A549 (cell line): ENCODE data around the gene KCND3. TPM values are rescaled to one million over a fixed set of nuclear protein-coding genes. Genes with fewer than 3 reads are reported as not detected.

Experiments
- ATAC-seq, 2 experiments: fragments of 200-7000 bp in 1 of 2; fragments of >200 bp in 1 of 2; cut with Nextera tagmentation in 1 of 2; cut with Tn5 transposase in 1 of 2; 3 replicates each; pipeline versions ENCODE4 v1.8.0 to v1.9.1; 2018 to 2020; ENCODE audit warnings: mild to moderate bottlenecking in 1 of 2, moderate library complexity in 1 of 2
- CTCF ChIA-PET: fragments of 300-600 bp; sonication (Branson Sonifier 250); formaldehyde crosslinking; extraction: SDS; loops from one replicate; lab custom pipeline; 2021; ENCODE audit warnings: antibody characterized with exemption, inconsistent platforms; lab: Yijun Ruan, JAX
- POLR2A ChIA-PET: fragments of 350-600 bp; formaldehyde crosslinking; extraction: SDS; loops from one replicate; lab custom pipeline; 2021; ENCODE audit warnings: antibody characterized with exemption, inconsistent platforms; lab: Yijun Ruan, JAX
- DNase-seq, 2 experiments: peaks; one replicate each; pipeline versions ENCODE4 v3.0.0 to v3.0.0-alpha.2; 2011 to 2016; ENCODE audit warnings: low read depth in 1 of 2, low spot score in 1 of 2
- FAIRE-seq: peaks from 2 replicates; lab custom pipeline; 2011; peaks lifted over from hg19 to GRCh38; lab: Jason Lieb, UNC
- H3K27ac ChIP-seq, 2 experiments: fragments of >200 bp; sonication (Bioruptor Twin); formaldehyde crosslinking; 3 replicates each; pipeline ENCODE4 v1.5.1; 2016 to 2017
- H3K4me1 ChIP-seq: fragments of >200 bp; sonication (Bioruptor Twin); formaldehyde crosslinking; 3 replicates; pipeline ENCODE4 v1.6.1; 2016
- H3K4me2 ChIP-seq: fragments of >200 bp; sonication (Bioruptor Twin); formaldehyde crosslinking; 3 replicates; pipeline ENCODE4 v1.6.1; 2016
- H3K4me3 ChIP-seq: fragments of >200 bp; sonication (Bioruptor Twin); formaldehyde crosslinking; 3 replicates; pipeline ENCODE4 v1.5.1; 2016
- H3K9me3 ChIP-seq: fragments of >200 bp; sonication (Bioruptor Twin); formaldehyde crosslinking; 3 replicates; pipeline ENCODE4 v1.6.1; 2016
- CBX2 ChIP-seq: fragments of 200-600 bp; sonication (generic); IDR thresholded peaks from 2 replicates; pipeline ENCODE4 v1.6.1; 2016; ENCODE audit warnings: low read depth, mild to moderate bottlenecking, borderline replicate concordance
- CEBPB ChIP-seq, 2 experiments: fragments of >200 bp in 1 of 2; sonication (Bioruptor Twin) in 1 of 2; formaldehyde crosslinking in 1 of 2; IDR thresholded peaks; 2 replicates each; pipeline ENCODE4 v1.6.1; 2012 to 2016
- CHD2 ChIP-seq: fragments of 150-350 bp; IDR thresholded peaks from 2 replicates; pipeline ENCODE4 v1.6.1; 2014; ENCODE audit warnings: low read length; ENCODE audit not compliant: partially characterized antibody
- EHF ChIP-seq: fragments of 250-450 bp; sonication (Bioruptor Pico); IDR thresholded peaks from 2 replicates; pipeline ENCODE4 v1.5.0; 2020; ENCODE audit warnings: mild to moderate bottlenecking
- EHMT2 ChIP-seq: fragments of 200-600 bp; sonication (generic); IDR thresholded peaks from 2 replicates; pipeline ENCODE4 v1.6.1; 2016; ENCODE audit warnings: antibody characterized with exemption, low read depth, mild to moderate bottlenecking, moderate library complexity
- ELK1 ChIP-seq: fragments of 150-350 bp; IDR thresholded peaks from 2 replicates; pipeline ENCODE4 v1.6.1; 2014; ENCODE audit warnings: low read depth, mild to moderate bottlenecking, low read length
- EP300 ChIP-seq, 2 experiments: fragments of >200 bp; sonication (Bioruptor Twin); formaldehyde crosslinking; IDR thresholded peaks; 2 replicates in 1 of 2; 3 replicates in 1 of 2; pipeline ENCODE4 v1.6.1; 2016 to 2017
- FOSB ChIP-seq: fragments of 250-450 bp; sonication (Bioruptor Pico); IDR thresholded peaks from 2 replicates; pipeline ENCODE4 v1.5.0; 2020; ENCODE audit warnings: mild to moderate bottlenecking, moderate library complexity
- FOSL2 ChIP-seq, 2 experiments: fragments of 450-650 bp in 1 of 2; fragments of >200 bp in 1 of 2; sonication (Bioruptor Twin) in 1 of 2; formaldehyde crosslinking; IDR thresholded peaks; 2 replicates each; pipeline versions ENCODE4 v1.5.0 to v1.6.1; 2016 to 2020; ENCODE audit warnings: mild to moderate bottlenecking in 1 of 2, moderate library complexity in 1 of 2
- FOXS1 ChIP-seq: fragments of 250-450 bp; sonication (Bioruptor Pico); IDR thresholded peaks from 2 replicates; pipeline ENCODE4 v1.5.0; 2020; ENCODE audit warnings: mild to moderate bottlenecking, moderate library complexity
- HDAC2 ChIP-seq: fragments of 200-600 bp; sonication (generic); IDR thresholded peaks from 2 replicates; pipeline ENCODE4 v1.6.1; 2016
- HES2 ChIP-seq: fragments of >200 bp; sonication (Bioruptor Twin); formaldehyde crosslinking; IDR thresholded peaks from 2 replicates; pipeline ENCODE4 v1.6.1; 2016
- HEYL ChIP-seq: fragments of 250-450 bp; sonication (Bioruptor Pico); IDR thresholded peaks from 2 replicates; pipeline ENCODE4 v1.8.0; 2021; ENCODE audit warnings: mild to moderate bottlenecking, moderate library complexity
- HMGXB4 ChIP-seq: fragments of 250-450 bp; sonication (Bioruptor Pico); IDR thresholded peaks from 2 replicates; pipeline ENCODE4 v1.5.0; 2021; ENCODE audit warnings: mild to moderate bottlenecking, moderate library complexity, borderline replicate concordance
- JUN ChIP-seq, 2 experiments: fragments of >200 bp; sonication (Bioruptor Twin); formaldehyde crosslinking; IDR thresholded peaks; 2 replicates in 1 of 2; 3 replicates in 1 of 2; pipeline ENCODE4 v1.6.1; 2016 to 2017
- JUNB ChIP-seq: fragments of >200 bp; sonication (Bioruptor Twin); formaldehyde crosslinking; IDR thresholded peaks from 2 replicates; pipeline ENCODE4 v1.6.1; 2016
- MAFK ChIP-seq: fragments of 450-650 bp; IDR thresholded peaks from 2 replicates; pipeline ENCODE4 v1.6.1; 2014; ENCODE audit not compliant: partially characterized antibody
- MAX ChIP-seq: IDR thresholded peaks from 2 replicates; pipeline ENCODE4 v1.6.1; 2012
- MAZ ChIP-seq: fragments of 150-350 bp; IDR thresholded peaks from 2 replicates; pipeline ENCODE4 v1.6.1; 2014; ENCODE audit warnings: antibody characterized with exemption, low read depth, low read length, borderline replicate concordance
- NFE2L2 ChIP-seq: fragments of 150-350 bp; conservative IDR thresholded peaks from 2 replicates; pipeline ENCODE4 v1.6.1; 2014; ENCODE audit warnings: low read length
- NPAS2 ChIP-seq: fragments of 250-450 bp; sonication (Bioruptor Pico); IDR thresholded peaks from 2 replicates; pipeline ENCODE4 v1.8.0; 2022; ENCODE audit warnings: mild to moderate bottlenecking, moderate library complexity, borderline replicate concordance
- POLR2A ChIP-seq: IDR thresholded peaks from 2 replicates; pipeline ENCODE4 v1.6.1; 2012; ENCODE audit warnings: mild to moderate bottlenecking, low read length
- RARB ChIP-seq: fragments of 250-450 bp; sonication (Bioruptor Pico); IDR thresholded peaks from 2 replicates; pipeline ENCODE4 v1.8.0; 2021; ENCODE audit warnings: mild to moderate bottlenecking, moderate library complexity
- REST ChIP-seq: fragments of 200-600 bp; sonication (generic); IDR thresholded peaks from 2 replicates; pipeline ENCODE4 v1.6.1; 2016; ENCODE audit warnings: antibody characterized with exemption, mild to moderate bottlenecking, moderate library complexity
- RFX5 ChIP-seq: fragments of 450-650 bp; IDR thresholded peaks from 2 replicates; pipeline ENCODE4 v1.7.1; 2014; ENCODE audit warnings: antibody characterized with exemption, mild to moderate bottlenecking, moderate library complexity
- SREBF2 ChIP-seq: fragments of 450-650 bp; IDR thresholded peaks from 2 replicates; pipeline ENCODE4 v1.6.1; 2014; ENCODE audit warnings: mild to moderate bottlenecking, moderate library complexity
- TFCP2L1 ChIP-seq: fragments of 250-450 bp; sonication (Bioruptor Pico); IDR thresholded peaks from 2 replicates; pipeline ENCODE4 v1.5.0; 2021; ENCODE audit warnings: mild to moderate bottlenecking
- USF2 ChIP-seq: fragments of 450-650 bp; IDR thresholded peaks from 2 replicates; pipeline ENCODE4 v1.6.1; 2014; ENCODE audit warnings: antibody characterized with exemption
- ZC3H11A ChIP-seq: fragments of 450-650 bp; IDR thresholded peaks from 2 replicates; pipeline ENCODE4 v1.6.1; 2014; ENCODE audit warnings: antibody characterized with exemption, mild to moderate bottlenecking
- ZNF302 ChIP-seq: fragments of 250-450 bp; sonication (Bioruptor Pico); IDR thresholded peaks from 2 replicates; pipeline ENCODE4 v1.9.0; 2021; ENCODE audit warnings: inconsistent platforms, mild to moderate bottlenecking, moderate library complexity
- ZSCAN20 ChIP-seq: fragments of 250-450 bp; sonication (Bioruptor Pico); IDR thresholded peaks from 2 replicates; pipeline ENCODE4 v1.8.0; 2022; ENCODE audit warnings: mild to moderate bottlenecking, moderate library complexity
- WGBS: methylation state at CpG from one replicate; pipeline ENCODE4 v1.1.6; 2017; ENCODE audit errors: missing lambda C conversion rate; 5-methylcytosine and 5-hydroxymethylcytosine counted together
- polyA plus RNA-seq, 4 experiments: library from polyadenylated mRNA; depleted of rRNA in 3 of 4; stranded (reverse); fragments of >200 nt; fragmentation: RNase III in 1 of 4; extraction: RNeasy Plus Mini Kit Qiagen cat#74134 plus additional on column Dnase treatment in 1 of 4; gene quantifications; 2 replicates in 3 of 4; 3 replicates in 1 of 4; pipeline ENCODE4 v1.2.3, GENCODE V29; 2011 to 2017

Gene KCND3
- polyA plus RNA-seq, 2 of the 4 experiments (the other 2 are of a cell fraction): not detected

GRCh38 chr1:111961016-111961415, 28.5 kb downstream of the KCND3 start:
- no peak overlapping the region for H3K27ac ChIP-seq
- TF ChIP-seq CHD2 (no peak), JUN (IDR thresholded peaks at IDR 0.05) (no peak), FOSB (no peak), MAFK (no peak), NPAS2 (no peak), REST (no peak), HES2 (no peak), TFCP2L1 (CRISPR knock-in tag) (no peak), RFX5 (no peak), HMGXB4 (no peak), CEBPB (IDR thresholded peaks at IDR 0.05) (no peak), HDAC2 (no peak), SREBF2 (no peak), CBX2 (no peak), RARB (CRISPR knock-in tag) (no peak), NFE2L2 (no peak), FOSL2 (IDR thresholded peaks at IDR 0.05) (no peak), FOSL2 (CRISPR knock-in tag; IDR thresholded peaks at IDR 0.05) (no peak), HEYL (CRISPR knock-in tag) (no peak), ZC3H11A (no peak), MAX (no peak)
- TF ChIP-seq, all 56 proteins: peak for 0
- FAIRE-seq: no peak
- Histone ChIP-seq H3K9me3 (no peaks in the 10 kb centered on the region), H3K4me2 (no peak overlapping the region), H3K4me1 (no peaks in the 10 kb centered on the region), H3K4me3 (no peak overlapping the region)
- ATAC-seq: no peak
- CTCF ChIA-PET: interaction anchor here (0.5 to 0.7 kb wide), 2 partner anchors 59 to 121 kb away, joined by 3 read pairs; no protein-coding TSS in a partner anchor
- DNase-seq: no peak
- POLR2A ChIA-PET: no interaction called here
- WGBS: 15% methylated on average over 6 of the region's 8 CpGs

GRCh38 chr1:111959436-111959835, 30.0 kb downstream of the KCND3 start:
- no peak for TF ChIP-seq FOXS1 (CRISPR knock-in tag)
- no peak for TF ChIP-seq HES2
- no peak for TF ChIP-seq USF2
- no peak for TF ChIP-seq ELK1
- TF ChIP-seq EHF (CRISPR knock-in tag): no peak
- TF ChIP-seq ZNF302 (CRISPR knock-in tag): no peak
- TF ChIP-seq POLR2A: no peak
- TF ChIP-seq RARB (CRISPR knock-in tag): no peak
- TF ChIP-seq EP300 (IDR thresholded peaks at IDR 0.05): no peak
- TF ChIP-seq CBX2: no peak
- TF ChIP-seq NPAS2: no peak
- TF ChIP-seq JUNB: no peak
- TF ChIP-seq EHMT2: no peak
- TF ChIP-seq MAZ: no peak
- no peak for TF ChIP-seq ZSCAN20
- Histone ChIP-seq H3K4me1 (no peaks in the 10 kb centered on the region), H3K4me3 (no peak overlapping the region), H3K4me2 (no peak overlapping the region), H3K9me3 (no peaks in the 10 kb centered on the region), H3K27ac (no peak overlapping the region)
- no peak for ATAC-seq
- FAIRE-seq: no peak
- POLR2A ChIA-PET: no interaction called here
- 4% methylated on average over 4 of the region's 4 CpGs for WGBS
- CTCF ChIA-PET: no interaction called here
- peak in 1 of 2 experiments; percentile 1 for DNase-seq
